Hypothalamus (tissue), 51 donors: ENCODE data around the gene CD79A.
A peak's percentile ranks its signal among the peaks of the same experiment; 100 is the strongest.
"Not testable (repeated sequence)": the region's sequence is repeated elsewhere in the genome, so short reads cannot be mapped to it uniquely, and the experiment has no call there.

ENCODE experiments used
- DNase-seq, 51 donors: peaks; one replicate each; lab custom pipeline; 2025; lab: John Stamatoyannopoulos, UW

Gene CD79A

GRCh38 chr19:41862445-41862986 lies 14.6 kb upstream of the CD79A start:
- no peak for DNase-seq

- DNase-seq: no peak
Observed at GRCh38 chr19:41863209-41863931, 13.7 kb upstream of the CD79A start.

GRCh38 chr19:41864374-41864773 lies 12.7 kb upstream of the CD79A start:
- DNase-seq: no peak

GRCh38 chr19:41866284-41866683 lies 10.8 kb upstream of the CD79A start:
- DNase-seq: no peak

GRCh38 chr19:41868120-41868988 lies 8.7 kb upstream of the CD79A start:
- no peak for DNase-seq

GRCh38 chr19:41868989-41869300 lies 8.1 kb upstream of the CD79A start:
- DNase-seq: no peak

- no peak for DNase-seq
Observed at GRCh38 chr19:41869374-41869955, 7.6 kb upstream of the CD79A start.

- peak in 1 of 51 donors; percentile 5 for DNase-seq
Observed at GRCh38 chr19:41870401-41870873, 6.6 kb upstream of the CD79A start.

GRCh38 chr19:41871573-41872383 lies 5.3 kb upstream of the CD79A start:
- DNase-seq: peak in 10 of 51 donors; percentile 5 to 20 (median 12)

GRCh38 chr19:41872384-41872774 lies 4.7 kb upstream of the CD79A start:
- DNase-seq: no peak

GRCh38 chr19:41872775-41873647 lies 4.1 kb upstream of the CD79A start:
- DNase-seq: peak in 32 of 51 donors; percentile 6 to 72 (median 22)

- not testable (repeated sequence) for DNase-seq
Observed at GRCh38 chr19:41875973-41876372, 1.1 kb upstream of the CD79A start.

- DNase-seq: no peak
Observed at GRCh38 chr19:41877916-41878905, 1.1 kb downstream of the CD79A start.

GRCh38 chr19:41879080-41879479 lies 2.0 kb downstream of the CD79A start:
- DNase-seq: no peak

GRCh38 chr19:41879670-41880328 lies 2.7 kb downstream of the CD79A start:
- DNase-seq: no peak

- no peak for DNase-seq
Observed at GRCh38 chr19:41880329-41880708, 3.2 kb downstream of the CD79A start.
